ENCODE results near the gene CDH13. TPM values are rescaled to one million over a fixed set of nuclear protein-coding genes. Genes with fewer than 3 reads are reported as not detected.

Gene CDH13
- total and polyA plus RNA-seq, 9 of the 15 experiments (the other 6 are each of a cell fraction or from before 2014, with no cell fraction given), result 0.03 TPM; not detected in 8

DNA sequence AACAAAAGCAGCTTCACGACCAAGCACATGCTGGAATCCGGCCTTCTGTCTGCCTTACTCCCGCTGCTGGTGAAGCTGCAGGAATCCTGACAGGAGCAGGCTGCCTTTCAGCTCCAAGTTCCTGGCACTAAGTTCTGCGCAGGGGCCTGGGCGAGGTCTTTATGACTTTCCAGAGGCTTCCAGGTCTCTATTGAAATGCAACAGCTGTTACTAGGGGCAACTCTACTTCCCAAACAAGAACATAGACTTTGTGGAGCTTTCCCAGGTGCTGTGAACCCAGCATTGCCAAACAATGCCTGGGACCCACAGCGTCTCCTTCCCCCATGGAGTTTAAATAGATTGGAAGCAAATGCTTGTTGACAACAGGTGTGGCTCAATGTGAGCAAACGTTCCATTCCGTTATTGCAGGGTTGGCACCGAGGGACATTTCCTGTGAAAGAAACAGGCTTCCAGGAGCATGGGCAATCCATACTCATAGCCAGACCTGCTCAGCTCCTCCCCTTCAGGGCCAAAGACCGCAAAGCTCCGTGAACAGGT is 156.0 kb downstream of the CDH13 start (continued):
- TF ChIP-seq ZNF354B (CRISPR knock-in tag; IDR thresholded peaks at IDR 0.05) (no peak), TCFL5 (CRISPR knock-in tag; conservative IDR thresholded peaks at IDR 0.05) (no peak)
- TF ChIP-seq, protein P1, sequence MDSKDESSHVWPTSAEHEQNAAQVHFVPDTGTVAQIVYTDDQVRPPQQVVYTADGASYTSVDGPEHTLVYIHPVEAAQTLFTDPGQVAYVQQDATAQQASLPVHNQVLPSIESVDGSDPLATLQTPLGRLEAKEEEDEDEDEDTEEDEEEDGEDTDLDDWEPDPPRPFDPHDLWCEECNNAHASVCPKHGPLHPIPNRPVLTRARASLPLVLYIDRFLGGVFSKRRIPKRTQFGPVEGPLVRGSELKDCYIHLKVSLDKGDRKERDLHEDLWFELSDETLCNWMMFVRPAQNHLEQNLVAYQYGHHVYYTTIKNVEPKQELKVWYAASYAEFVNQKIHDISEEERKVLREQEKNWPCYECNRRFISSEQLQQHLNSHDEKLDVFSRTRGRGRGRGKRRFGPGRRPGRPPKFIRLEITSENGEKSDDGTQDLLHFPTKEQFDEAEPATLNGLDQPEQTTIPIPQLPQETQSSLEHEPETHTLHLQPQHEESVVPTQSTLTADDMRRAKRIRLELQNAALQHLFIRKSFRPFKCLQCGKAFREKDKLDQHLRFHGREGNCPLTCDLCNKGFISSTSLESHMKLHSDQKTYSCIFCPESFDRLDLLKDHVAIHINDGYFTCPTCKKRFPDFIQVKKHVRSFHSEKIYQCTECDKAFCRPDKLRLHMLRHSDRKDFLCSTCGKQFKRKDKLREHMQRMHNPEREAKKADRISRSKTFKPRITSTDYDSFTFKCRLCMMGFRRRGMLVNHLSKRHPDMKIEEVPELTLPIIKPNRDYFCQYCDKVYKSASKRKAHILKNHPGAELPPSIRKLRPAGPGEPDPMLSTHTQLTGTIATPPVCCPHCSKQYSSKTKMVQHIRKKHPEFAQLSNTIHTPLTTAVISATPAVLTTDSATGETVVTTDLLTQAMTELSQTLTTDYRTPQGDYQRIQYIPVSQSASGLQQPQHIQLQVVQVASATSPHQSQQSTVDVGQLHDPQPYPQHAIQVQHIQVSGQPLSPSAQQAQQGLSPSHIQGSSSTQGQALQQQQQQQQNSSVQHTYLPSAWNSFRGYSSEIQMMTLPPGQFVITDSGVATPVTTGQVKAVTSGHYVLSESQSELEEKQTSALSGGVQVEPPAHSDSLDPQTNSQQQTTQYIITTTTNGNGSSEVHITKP (IDR thresholded peaks at IDR 0.05; ENCODE audit: partially characterized antibody), result no peak
- TF ChIP-seq, protein P2, sequence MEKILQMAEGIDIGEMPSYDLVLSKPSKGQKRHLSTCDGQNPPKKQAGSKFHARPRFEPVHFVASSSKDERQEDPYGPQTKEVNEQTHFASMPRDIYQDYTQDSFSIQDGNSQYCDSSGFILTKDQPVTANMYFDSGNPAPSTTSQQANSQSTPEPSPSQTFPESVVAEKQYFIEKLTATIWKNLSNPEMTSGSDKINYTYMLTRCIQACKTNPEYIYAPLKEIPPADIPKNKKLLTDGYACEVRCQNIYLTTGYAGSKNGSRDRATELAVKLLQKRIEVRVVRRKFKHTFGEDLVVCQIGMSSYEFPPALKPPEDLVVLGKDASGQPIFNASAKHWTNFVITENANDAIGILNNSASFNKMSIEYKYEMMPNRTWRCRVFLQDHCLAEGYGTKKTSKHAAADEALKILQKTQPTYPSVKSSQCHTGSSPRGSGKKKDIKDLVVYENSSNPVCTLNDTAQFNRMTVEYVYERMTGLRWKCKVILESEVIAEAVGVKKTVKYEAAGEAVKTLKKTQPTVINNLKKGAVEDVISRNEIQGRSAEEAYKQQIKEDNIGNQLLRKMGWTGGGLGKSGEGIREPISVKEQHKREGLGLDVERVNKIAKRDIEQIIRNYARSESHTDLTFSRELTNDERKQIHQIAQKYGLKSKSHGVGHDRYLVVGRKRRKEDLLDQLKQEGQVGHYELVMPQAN (IDR thresholded peaks at IDR 0.05; ENCODE audit: borderline replicate concordance), result no peak

Measured in K562 (cell line).